ENCODE results near the gene SLC23A2.

SLC23A2 gene

DNA sequence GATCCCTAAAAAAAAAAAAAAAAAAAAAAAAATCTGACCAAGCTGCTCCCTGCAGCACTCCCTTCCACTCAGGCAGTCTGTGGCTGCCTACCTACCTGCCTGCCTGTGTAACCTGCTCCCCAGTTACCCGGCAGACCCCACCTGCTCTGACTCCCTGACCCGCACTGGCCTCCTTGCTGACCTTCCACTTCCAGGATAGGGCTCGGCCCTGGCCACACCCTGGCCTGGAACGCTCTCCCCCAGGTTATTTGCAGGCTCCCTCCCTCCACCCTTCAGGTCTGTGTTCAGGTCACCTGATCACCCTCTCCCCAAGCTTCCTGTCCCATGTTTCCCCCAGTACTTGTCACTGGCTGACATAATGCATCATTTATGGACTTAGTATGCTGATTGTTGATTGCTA is 134.3 kb downstream of the SLC23A2 start:
- H3K4me1 ChIP-seq (ENCODE audit: control insufficient read depth, low read length): peaks cover 13% of the 10 kb centered on the region
- no peak overlapping the region for H3K27ac ChIP-seq (ENCODE audit: low read depth, low read length)
- H3K36me3 ChIP-seq (ENCODE audit: control insufficient read depth, low read length): peaks cover 67% of the 10 kb centered on the region
- H3K79me2 ChIP-seq (ENCODE audit: control insufficient read depth, low read length): no peaks in the 10 kb centered on the region
- no peaks in the 10 kb centered on the region for H3K9me2 ChIP-seq (replicated peaks; ENCODE audit: control insufficient read depth, low read length)
- H3F3A ChIP-seq (ENCODE audit: control insufficient read depth, insufficient read depth): no peaks in the 10 kb centered on the region
- TF ChIP-seq EZH2phosphoT487 (IDR thresholded peaks at IDR 0.05; ENCODE audit: borderline replicate concordance, low read length) (no peak), CTCF (IDR thresholded peaks at IDR 0.05; ENCODE audit: low read depth, low read length, poor library complexity, severe bottlenecking) (no peak)
- H3K27me3 ChIP-seq (ENCODE audit: control insufficient read depth, low read length): no peaks in the 10 kb centered on the region
- H3K4me2 ChIP-seq (ENCODE audit: low read length): no peak overlapping the region
- H4K20me1 ChIP-seq (ENCODE audit: control insufficient read depth, insufficient read depth, low read depth, low read length): no peaks in the 10 kb centered on the region
- H3K9me3 ChIP-seq (ENCODE audit: control insufficient read depth, insufficient read depth, low read length): no peaks in the 10 kb centered on the region
- no peak overlapping the region for H3K4me3 ChIP-seq (ENCODE audit: low read length)

DNA sequence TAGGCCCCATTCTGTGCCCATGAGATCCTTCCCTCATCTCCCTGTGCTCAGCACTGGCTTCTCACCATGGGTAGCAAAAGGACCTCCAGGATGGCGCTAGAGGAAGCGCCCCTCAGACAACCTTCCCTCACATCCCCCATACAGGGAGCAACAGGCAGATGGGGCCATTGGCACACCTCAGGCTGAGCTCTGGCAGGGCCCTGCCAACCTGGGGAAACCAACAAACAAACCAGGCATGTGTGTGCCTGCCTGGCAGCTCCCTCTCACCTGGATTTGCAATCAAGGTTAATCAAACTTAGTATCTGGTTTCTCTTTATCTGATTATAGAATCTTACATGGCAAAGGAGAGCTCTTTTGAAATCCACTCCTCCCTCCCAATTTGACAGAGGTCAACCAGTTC is 134.9 kb downstream of the SLC23A2 start:
- TF ChIP-seq CTCF (IDR thresholded peaks at IDR 0.05; ENCODE audit: low read depth, low read length, poor library complexity, severe bottlenecking): no peak
- no peak for TF ChIP-seq EZH2phosphoT487 (IDR thresholded peaks at IDR 0.05; ENCODE audit: borderline replicate concordance, low read length)
- no peaks in the 10 kb centered on the region for H3K79me2 ChIP-seq (ENCODE audit: control insufficient read depth, low read length)
- H3K27me3 ChIP-seq (ENCODE audit: control insufficient read depth, low read length): no peaks in the 10 kb centered on the region
- no peak overlapping the region for H3K4me2 ChIP-seq (ENCODE audit: low read length)
- no peak overlapping the region for H3K27ac ChIP-seq (ENCODE audit: low read depth, low read length)
- no peaks in the 10 kb centered on the region for H3F3A ChIP-seq (ENCODE audit: control insufficient read depth, insufficient read depth)
- H3K9me3 ChIP-seq (ENCODE audit: control insufficient read depth, insufficient read depth, low read length): no peaks in the 10 kb centered on the region
- H3K9me2 ChIP-seq (replicated peaks; ENCODE audit: control insufficient read depth, low read length): no peaks in the 10 kb centered on the region
- no peak overlapping the region for H3K4me3 ChIP-seq (ENCODE audit: low read length)
- H3K36me3 ChIP-seq (ENCODE audit: control insufficient read depth, low read length): peaks cover 72% of the 10 kb centered on the region
- H4K20me1 ChIP-seq (ENCODE audit: control insufficient read depth, insufficient read depth, low read depth, low read length): no peaks in the 10 kb centered on the region
- H3K4me1 ChIP-seq (ENCODE audit: control insufficient read depth, low read length): peaks cover 10% of the 10 kb centered on the region

GRCh38 chr20:4864311-4864752 is 137.0 kb downstream of the SLC23A2 start:
- Histone ChIP-seq H3F3A (ENCODE audit: control insufficient read depth, insufficient read depth) (no peaks in the 10 kb centered on the region), H3K27ac (ENCODE audit: low read depth, low read length) (no peak overlapping the region), H4K20me1 (ENCODE audit: control insufficient read depth, insufficient read depth, low read depth, low read length) (no peaks in the 10 kb centered on the region), H3K79me2 (ENCODE audit: control insufficient read depth, low read length) (no peaks in the 10 kb centered on the region), H3K9me3 (ENCODE audit: control insufficient read depth, insufficient read depth, low read length) (no peaks in the 10 kb centered on the region), H3K4me1 (ENCODE audit: control insufficient read depth, low read length) (no peaks in the 10 kb centered on the region), H3K27me3 (ENCODE audit: control insufficient read depth, low read length) (no peaks in the 10 kb centered on the region), H3K36me3 (ENCODE audit: control insufficient read depth, low read length) (peaks cover 79% of the 10 kb centered on the region), H3K4me3 (ENCODE audit: low read length) (no peak overlapping the region), H3K4me2 (ENCODE audit: low read length) (no peak overlapping the region), H3K9me2 (replicated peaks; ENCODE audit: control insufficient read depth, low read length) (no peaks in the 10 kb centered on the region)
- TF ChIP-seq EZH2phosphoT487 (IDR thresholded peaks at IDR 0.05; ENCODE audit: borderline replicate concordance, low read length) (no peak), CTCF (IDR thresholded peaks at IDR 0.05; ENCODE audit: low read depth, low read length, poor library complexity, severe bottlenecking) (no peak)

GRCh38 chr20:4862661-4863060 is 138.6 kb downstream of the SLC23A2 start:
- no peaks in the 10 kb centered on the region for H4K20me1 ChIP-seq (ENCODE audit: control insufficient read depth, insufficient read depth, low read depth, low read length)
- H3K9me2 ChIP-seq (replicated peaks; ENCODE audit: control insufficient read depth, low read length): no peaks in the 10 kb centered on the region
- H3K4me3 ChIP-seq (ENCODE audit: low read length): no peak overlapping the region
- H3K4me2 ChIP-seq (ENCODE audit: low read length): no peak overlapping the region
- H3F3A ChIP-seq (ENCODE audit: control insufficient read depth, insufficient read depth): no peaks in the 10 kb centered on the region
- H3K9me3 ChIP-seq (ENCODE audit: control insufficient read depth, insufficient read depth, low read length): no peaks in the 10 kb centered on the region
- no peak overlapping the region for H3K27ac ChIP-seq (ENCODE audit: low read depth, low read length)
- no peaks in the 10 kb centered on the region for H3K27me3 ChIP-seq (ENCODE audit: control insufficient read depth, low read length)
- H3K79me2 ChIP-seq (ENCODE audit: control insufficient read depth, low read length): no peaks in the 10 kb centered on the region
- H3K36me3 ChIP-seq (ENCODE audit: control insufficient read depth, low read length): peaks cover 87% of the 10 kb centered on the region
- TF ChIP-seq CTCF (IDR thresholded peaks at IDR 0.05; ENCODE audit: low read depth, low read length, poor library complexity, severe bottlenecking): no peak
- no peak for TF ChIP-seq EZH2phosphoT487 (IDR thresholded peaks at IDR 0.05; ENCODE audit: borderline replicate concordance, low read length)
- H3K4me1 ChIP-seq (ENCODE audit: control insufficient read depth, low read length): no peaks in the 10 kb centered on the region
